GM18951 (cell line): ENCODE measurements around the gene NFIB.

Source experiments
- POLR2A ChIP-seq: IDR thresholded peaks from 4 replicates; pipeline ENCODE4 v1.6.1; 2011; ENCODE audit warnings: mild to moderate bottlenecking; ENCODE audit not compliant: insufficient read length, insufficient read depth; ENCODE audit errors: extremely low read depth
- in situ Hi-C: fragments of 300-500 bp; cut with MboI; formaldehyde crosslinking; loops from one replicate; pipeline ENCODE4 v1.12.0; 2022; ENCODE audit warnings: low sequenced_read_pairs, mixed read lengths, inconsistent platforms; ENCODE audit not compliant: unreplicated experiment

Gene NFIB

DNA sequence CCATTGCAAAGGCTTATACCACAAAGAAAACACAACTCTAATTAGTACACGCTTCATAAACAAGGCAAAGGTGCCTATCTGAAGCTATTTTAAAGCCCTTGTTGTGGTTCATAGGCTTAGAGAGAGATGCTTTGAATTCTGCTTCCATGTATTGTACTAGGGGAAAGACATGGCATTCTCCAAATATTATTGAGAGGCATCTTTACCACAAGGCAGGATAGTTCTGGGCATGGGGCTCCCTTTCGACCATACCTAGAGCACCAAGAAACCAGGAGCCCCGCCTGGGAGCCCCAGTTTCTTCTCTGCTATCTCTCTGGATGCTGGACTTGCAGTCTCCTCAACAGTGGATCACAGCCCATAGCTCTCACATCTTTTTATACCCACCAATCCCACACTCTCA lies 93.7 kb downstream of the NFIB start:
- no peak for TF ChIP-seq POLR2A
- in situ Hi-C loops = no loop called here

DNA sequence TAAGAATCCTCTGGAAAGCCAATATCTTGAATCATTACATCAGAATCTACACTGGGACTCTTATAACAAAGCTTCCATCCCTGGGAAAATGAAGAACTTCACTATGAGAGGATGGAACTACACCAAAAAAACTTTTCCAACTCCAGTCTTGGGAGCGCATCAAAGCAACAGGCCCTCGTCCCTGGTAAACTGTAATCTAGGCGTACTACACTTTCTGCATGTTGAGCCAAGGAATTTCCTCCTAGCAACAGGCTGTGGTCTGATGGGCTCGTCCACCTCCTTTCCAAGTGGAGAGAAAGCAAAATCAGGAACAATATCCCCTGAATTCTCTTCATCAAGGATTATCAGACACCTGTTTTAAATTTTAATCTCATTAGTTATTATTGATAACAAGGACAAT lies 94.1 kb downstream of the NFIB start:
- no peak for TF ChIP-seq POLR2A
- in situ Hi-C loops = no loop called here

DNA sequence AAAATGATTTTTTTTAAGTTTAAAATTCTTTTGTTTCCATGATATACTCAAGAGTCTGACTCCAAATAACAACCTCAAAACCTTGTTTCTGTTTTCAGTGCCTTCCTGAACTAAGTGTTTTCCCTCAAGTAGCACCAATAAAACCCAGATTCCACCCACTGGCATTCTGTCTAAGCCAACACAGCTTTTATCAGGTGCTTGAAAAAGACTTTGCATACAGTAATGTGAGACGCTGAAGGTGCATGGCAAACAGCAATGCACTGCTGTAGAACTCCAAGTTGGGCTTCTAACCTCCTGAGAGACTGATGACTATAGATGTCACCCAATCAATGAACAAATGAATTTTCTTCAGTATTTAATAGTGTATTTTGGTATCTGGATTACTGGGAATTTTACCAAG lies 95.7 kb downstream of the NFIB start:
- in situ Hi-C loops = no loop called here
- no peak for TF ChIP-seq POLR2A

DNA sequence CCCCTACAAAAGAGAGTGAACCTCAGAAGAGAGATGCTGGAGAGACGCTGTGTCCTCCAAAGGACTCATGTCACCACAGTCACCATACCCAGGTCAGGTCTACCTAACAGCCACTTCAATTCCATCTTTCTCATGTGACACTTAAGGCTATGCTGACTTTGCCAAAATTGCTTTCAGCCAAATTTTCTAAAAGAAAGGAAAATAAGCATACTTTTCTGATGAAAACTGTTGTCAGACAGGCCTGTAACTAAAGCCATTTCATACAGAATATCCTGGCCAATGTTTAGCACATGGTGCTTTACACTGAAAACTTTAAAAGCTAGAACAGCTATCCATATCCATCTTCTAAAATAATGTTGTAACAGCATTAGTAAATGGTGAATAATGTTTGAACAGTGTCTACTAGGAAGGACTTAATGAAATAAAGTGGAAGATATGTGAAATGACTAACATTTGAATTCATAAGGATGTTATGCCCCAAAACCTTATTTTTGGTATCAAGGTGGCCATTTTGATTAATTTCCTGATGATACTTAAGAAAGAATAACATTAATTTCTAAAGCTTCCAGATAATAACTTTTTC lies 97.2 kb downstream of the NFIB start:
- TF ChIP-seq POLR2A = no peak
- in situ Hi-C loops = no loop called here

DNA sequence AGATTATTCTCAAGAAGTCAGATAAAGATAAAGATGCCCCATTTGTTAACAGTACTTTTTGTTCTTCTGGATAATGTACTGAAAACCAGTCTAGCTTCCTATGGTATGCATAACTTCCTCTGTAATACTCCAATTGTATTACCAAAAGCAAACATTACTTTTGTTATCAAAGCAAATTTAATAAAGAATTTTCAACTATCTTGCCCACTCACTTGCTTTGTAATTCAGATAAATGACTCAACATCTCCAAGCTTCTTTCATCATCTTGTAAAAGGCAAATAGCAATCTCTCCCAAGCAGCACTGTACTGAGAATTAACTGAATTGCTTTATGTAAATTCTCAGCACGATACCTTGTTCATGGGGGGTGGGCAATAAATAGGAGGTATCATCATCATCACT lies 98.3 kb downstream of the NFIB start:
- in situ Hi-C loops = no loop called here
- TF ChIP-seq POLR2A = no peak

DNA sequence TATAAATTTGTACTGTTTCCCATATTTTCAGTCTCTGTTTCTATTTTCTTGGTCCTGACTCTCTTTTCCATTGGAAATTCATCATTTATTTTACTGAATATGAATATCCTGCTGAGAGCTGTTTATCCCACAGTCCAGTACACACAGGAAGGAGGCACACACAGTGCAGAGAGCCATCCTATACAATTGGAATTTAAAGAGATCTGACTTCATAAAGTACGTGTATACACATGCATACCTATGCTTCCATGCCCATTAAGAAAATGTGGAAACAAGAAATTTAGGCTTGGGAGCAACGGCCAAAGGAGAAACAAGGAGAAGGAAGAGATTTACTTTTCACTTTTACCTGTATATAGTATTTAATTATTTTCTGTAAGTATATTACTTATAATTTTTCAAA lies 99.2 kb downstream of the NFIB start:
- TF ChIP-seq POLR2A = no peak
- in situ Hi-C loops = no loop called here

DNA sequence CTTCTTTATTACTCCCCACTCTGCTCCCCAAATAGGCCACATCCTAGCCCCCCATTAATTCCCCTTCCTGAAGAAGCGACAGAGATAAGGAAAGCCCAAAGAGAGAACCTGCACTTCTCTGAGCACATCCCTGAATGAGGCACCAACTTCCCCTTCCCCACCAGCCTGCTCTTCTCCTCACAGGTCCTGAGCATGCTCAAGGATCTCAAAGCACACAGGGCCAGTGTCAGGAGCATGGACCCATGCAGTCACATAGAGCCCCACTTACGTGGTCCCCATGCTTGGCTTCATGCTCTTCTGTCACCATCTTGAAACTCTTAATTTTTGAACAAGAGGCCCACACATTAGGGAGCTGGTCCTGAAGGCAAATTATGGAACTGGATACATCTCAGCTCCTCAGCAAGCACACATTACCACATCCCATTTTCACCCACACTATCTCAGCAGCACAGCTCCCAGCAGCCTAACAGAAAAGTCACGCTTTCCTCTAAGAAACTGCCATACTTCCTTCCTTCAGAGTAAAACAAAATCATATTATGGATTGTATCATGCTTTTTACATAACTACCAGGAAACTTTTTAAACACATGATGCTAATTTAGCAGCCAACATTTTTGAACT lies 99.8 kb downstream of the NFIB start:
- in situ Hi-C loops = no loop called here
- TF ChIP-seq POLR2A = no peak

DNA sequence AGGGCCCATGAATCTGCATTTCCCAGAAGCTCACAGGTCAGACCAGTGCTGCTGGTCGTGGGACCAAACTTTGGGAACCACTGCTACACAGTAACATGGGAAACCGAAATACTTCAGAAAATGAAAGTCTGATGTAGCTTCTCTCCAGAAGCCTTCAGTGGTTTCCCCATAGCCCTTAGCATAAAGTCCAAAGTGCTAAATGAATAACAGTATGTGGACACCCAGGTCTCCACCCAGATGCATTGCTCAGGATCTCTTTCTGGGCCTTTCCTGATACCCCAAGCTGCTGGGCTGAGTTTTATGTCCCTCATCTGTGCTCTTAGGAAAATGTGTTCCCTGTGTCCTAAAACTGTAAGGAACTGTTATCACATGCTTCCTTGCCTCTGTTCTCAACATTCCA lies 100.4 kb downstream of the NFIB start:
- no peak for TF ChIP-seq POLR2A
- in situ Hi-C loops = no loop called here

DNA sequence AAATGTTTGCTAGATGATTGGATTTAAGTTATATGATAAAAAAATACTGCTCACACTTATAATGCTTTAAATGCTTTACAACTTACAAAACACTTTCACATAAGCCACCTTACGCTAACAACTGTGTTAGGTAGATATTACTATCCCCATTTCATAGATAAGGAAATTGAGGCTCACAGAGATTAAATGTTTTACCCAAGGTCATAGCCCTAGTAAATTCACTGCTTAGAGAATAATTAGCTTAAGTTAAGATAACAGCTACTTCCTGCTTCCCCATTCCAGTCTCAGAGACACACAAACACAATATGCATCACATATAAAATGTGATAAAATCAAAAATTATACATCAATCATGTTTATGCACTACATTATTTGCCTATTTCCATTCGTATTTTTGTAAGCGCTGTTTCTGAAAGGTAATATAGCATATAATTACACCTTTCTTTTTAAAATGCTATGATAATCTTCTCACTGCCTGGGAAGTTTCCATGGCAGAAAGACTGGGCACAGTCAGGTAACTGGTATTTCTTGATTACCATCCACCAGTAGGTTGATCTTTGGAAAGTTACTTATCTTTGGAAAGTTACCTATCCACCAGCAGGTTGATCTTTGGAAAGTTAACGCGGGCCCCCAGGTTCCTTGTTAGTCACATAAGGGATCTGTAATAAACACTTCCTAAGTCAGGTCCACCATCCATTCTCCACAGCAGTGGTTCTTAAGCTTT lies 101.1 kb downstream of the NFIB start:
- in situ Hi-C loops = no loop called here
- no peak for TF ChIP-seq POLR2A

DNA sequence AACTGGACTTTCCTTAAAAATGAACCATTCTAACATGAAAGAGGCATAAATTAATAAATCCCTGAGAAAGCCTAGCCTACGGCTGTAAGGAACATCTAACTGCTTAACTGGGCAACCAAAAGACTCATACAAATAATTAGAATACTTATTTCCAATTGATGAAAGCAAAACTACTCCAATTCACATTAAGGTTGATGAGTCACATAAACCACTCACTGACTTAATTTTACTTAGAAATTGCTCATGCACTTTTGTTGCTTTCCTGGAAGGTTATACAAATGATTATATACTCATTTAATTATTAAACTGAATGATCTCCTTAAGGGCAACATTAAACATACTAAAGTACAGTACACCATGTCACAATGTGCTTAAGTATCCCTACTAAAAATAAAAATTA lies 101.9 kb downstream of the NFIB start:
- in situ Hi-C loops = no loop called here
- TF ChIP-seq POLR2A = no peak

DNA sequence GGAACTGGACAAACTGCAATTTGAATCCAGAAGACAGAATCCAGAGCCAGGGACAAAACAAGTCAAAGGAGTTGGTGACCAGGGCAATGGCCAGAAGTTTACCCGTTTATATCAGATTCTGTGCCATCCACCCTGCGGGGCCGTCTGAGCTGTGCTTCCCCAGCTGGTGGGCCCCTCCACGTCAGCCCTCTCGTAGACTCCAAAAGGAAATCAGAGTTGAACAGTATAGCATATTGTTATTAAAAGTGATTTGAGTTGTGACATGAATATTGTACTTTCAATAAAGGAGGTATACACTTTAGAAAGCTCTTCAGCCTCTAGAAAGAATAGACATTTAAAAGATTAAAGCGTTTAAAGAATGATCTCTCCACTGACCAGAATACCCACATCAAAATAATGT lies 102.4 kb downstream of the NFIB start:
- TF ChIP-seq POLR2A = no peak
- in situ Hi-C loops = no loop called here

DNA sequence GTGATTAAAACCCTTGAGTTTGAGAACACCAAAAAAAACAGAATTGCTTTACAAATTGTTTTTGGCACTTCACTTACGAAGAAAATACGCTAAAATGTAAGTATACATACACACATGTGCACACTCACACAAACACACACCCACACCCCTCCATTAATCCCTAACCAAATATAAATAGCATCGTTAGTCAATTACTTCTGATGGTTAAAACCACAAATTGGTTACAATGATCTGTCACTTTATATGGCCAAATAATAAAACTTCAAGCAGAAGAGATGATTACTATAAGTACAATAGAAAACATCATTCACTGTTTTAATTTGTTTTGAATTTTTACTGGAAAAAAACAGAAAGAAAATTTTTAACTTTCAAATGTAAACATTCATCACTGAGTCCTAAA lies 103.5 kb downstream of the NFIB start:
- in situ Hi-C loops = no loop called here

DNA sequence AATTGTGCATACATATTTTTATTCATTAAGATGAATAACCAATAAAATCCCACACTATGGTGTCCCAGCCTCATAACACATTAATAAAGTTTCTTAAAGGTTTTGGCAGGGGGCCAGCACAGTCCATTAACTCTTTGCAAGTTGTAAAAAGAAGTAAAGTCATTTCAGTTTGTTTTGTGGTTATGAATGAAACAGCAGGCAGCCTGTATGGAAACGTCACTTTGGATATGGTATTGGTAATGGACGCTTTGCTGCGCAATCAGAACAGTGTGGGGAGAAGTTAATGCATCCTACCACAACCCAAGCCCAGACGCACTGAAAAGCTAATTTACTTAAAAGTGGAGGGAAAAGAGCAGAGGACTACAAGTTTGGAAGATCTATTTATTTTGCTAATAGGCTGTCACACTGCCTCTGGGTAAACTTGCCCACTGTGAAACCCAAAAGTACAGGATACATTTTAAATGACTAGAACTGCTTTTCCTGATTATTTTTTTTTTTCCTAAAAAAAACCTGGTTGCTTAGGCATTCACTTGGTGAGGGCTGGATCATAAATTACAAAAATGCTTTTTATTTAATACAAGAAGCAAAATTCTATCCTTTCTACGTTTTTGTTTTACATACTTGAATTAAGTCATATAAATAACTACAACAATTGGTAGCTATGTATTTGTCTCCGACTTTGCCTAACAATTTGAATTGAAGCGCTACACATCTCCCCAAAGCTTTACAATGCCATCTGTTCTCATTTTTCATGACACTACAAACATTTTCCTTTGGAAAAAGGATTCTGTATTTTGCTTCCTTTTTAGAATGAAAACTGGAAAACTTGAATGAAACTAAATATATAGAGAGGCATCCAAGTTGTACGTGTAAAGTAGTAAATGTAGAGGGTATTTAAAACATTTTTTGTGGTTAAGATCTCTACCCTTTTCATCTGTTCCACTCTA lies 104.3 kb downstream of the NFIB start:
- in situ Hi-C loops = no loop called here
- no peak for TF ChIP-seq POLR2A

More for the DNA sequence above, 103.5 kb downstream of the NFIB start:
- no peak for TF ChIP-seq POLR2A
